ENCODE data around the gene WFDC5.

WFDC5 gene

GRCh38 chr20:45109634-45110033 lies 5.3 kb downstream of the WFDC5 start:
- Mint-ChIP-seq H3K27me3 (ENCODE audit: low read depth) (peaks cover 4% of the 10 kb centered on the region), H3K36me3 (ENCODE audit: low read depth) (no peaks in the 10 kb centered on the region), H3K4me1 (ENCODE audit: low read depth) (no peaks in the 10 kb centered on the region), H3K27ac (no peak overlapping the region), H3K9me3 (no peaks in the 10 kb centered on the region), H3K4me3 (no peak overlapping the region)
- no peak for DNase-seq (ENCODE audit: low spot score)

GRCh38 chr20:45105317-45105716 lies 9.7 kb downstream of the WFDC5 start:
- H3K9me3 Mint-ChIP-seq, result no peaks in the 10 kb centered on the region
- no peak for DNase-seq (ENCODE audit: low spot score)
- peaks cover 27% of the 10 kb centered on the region for H3K27me3 Mint-ChIP-seq (ENCODE audit: low read depth)
- no peak overlapping the region for H3K27ac Mint-ChIP-seq
- no peaks in the 10 kb centered on the region for H3K36me3 Mint-ChIP-seq (ENCODE audit: low read depth)
- H3K4me1 Mint-ChIP-seq (ENCODE audit: low read depth), result peaks cover 2% of the 10 kb centered on the region
- no peak overlapping the region for H3K4me3 Mint-ChIP-seq

GRCh38 chr20:45104786-45105185 lies 10.2 kb downstream of the WFDC5 start:
- Mint-ChIP-seq H3K36me3 (ENCODE audit: low read depth) (no peaks in the 10 kb centered on the region), H3K27ac (no peak overlapping the region), H3K27me3 (ENCODE audit: low read depth) (peaks cover 32% of the 10 kb centered on the region), H3K4me3 (no peak overlapping the region), H3K9me3 (no peaks in the 10 kb centered on the region), H3K4me1 (ENCODE audit: low read depth) (peaks cover 2% of the 10 kb centered on the region)
- DNase-seq (ENCODE audit: low spot score), result no peak

- no peaks in the 10 kb centered on the region for H3K36me3 Mint-ChIP-seq (ENCODE audit: low read depth)
- no peak overlapping the region for H3K4me3 Mint-ChIP-seq
- no peak for DNase-seq (ENCODE audit: low spot score)
- H3K4me1 Mint-ChIP-seq (ENCODE audit: low read depth), result peaks cover 2% of the 10 kb centered on the region
- H3K27me3 Mint-ChIP-seq (ENCODE audit: low read depth), result peaks cover 44% of the 10 kb centered on the region
- H3K9me3 Mint-ChIP-seq, result no peaks in the 10 kb centered on the region
- H3K27ac Mint-ChIP-seq, result no peak overlapping the region
Measured at GRCh38 chr20:45103072-45103471, 11.9 kb downstream of the WFDC5 start.

GRCh38 chr20:45101333-45101850 lies 13.6 kb downstream of the WFDC5 start:
- H3K27me3 Mint-ChIP-seq (ENCODE audit: low read depth), result peaks cover 57% of the 10 kb centered on the region
- H3K9me3 Mint-ChIP-seq, result no peaks in the 10 kb centered on the region
- no peak overlapping the region for H3K4me3 Mint-ChIP-seq
- peaks cover 3% of the 10 kb centered on the region for H3K36me3 Mint-ChIP-seq (ENCODE audit: low read depth)
- no peak for DNase-seq (ENCODE audit: low spot score)
- peaks cover 5% of the 10 kb centered on the region for H3K4me1 Mint-ChIP-seq (ENCODE audit: low read depth)
- H3K27ac Mint-ChIP-seq, result no peak overlapping the region

- no peak within 1 kb of the TSS for H3K27ac Mint-ChIP-seq
- H3K4me3 Mint-ChIP-seq, result no peak within 1 kb of the TSS
- peaks cover 3% of the 10 kb centered on the region for H3K36me3 Mint-ChIP-seq (ENCODE audit: low read depth)
- DNase-seq (ENCODE audit: low spot score), result no peak
- H3K9me3 Mint-ChIP-seq, result no peaks in the 10 kb centered on the region
- H3K27me3 Mint-ChIP-seq (ENCODE audit: low read depth), result peaks cover 63% of the 10 kb centered on the region
- peaks cover 5% of the 10 kb centered on the region for H3K4me1 Mint-ChIP-seq (ENCODE audit: low read depth)
Measured at GRCh38 chr20:45100563-45101245, 14.3 kb downstream of the WFDC5 start, which contains the start of gene KCNS1. Gene KCNS1, minus strand, starts transcription at chr20:45101127. Its CDS starts 1,891 bp downstream, at chr20:45099236.

GRCh38 chr20:45098103-45098773 lies 16.7 kb downstream of the WFDC5 start:
- H3K27ac Mint-ChIP-seq, result no peak overlapping the region
- peaks cover 3% of the 10 kb centered on the region for H3K36me3 Mint-ChIP-seq (ENCODE audit: low read depth)
- peak; percentile 12 for DNase-seq (ENCODE audit: low spot score)
- peaks cover 5% of the 10 kb centered on the region for H3K4me1 Mint-ChIP-seq (ENCODE audit: low read depth)
- H3K4me3 Mint-ChIP-seq, result peak overlapping the region; percentile 33
- H3K9me3 Mint-ChIP-seq, result no peaks in the 10 kb centered on the region
- H3K27me3 Mint-ChIP-seq (ENCODE audit: low read depth), result peaks cover 53% of the 10 kb centered on the region

- H3K27ac Mint-ChIP-seq, result peak overlapping the region; percentile 52
- DNase-seq (ENCODE audit: low spot score), result peak; percentile 35
- peaks cover 5% of the 10 kb centered on the region for H3K4me1 Mint-ChIP-seq (ENCODE audit: low read depth)
- H3K27me3 Mint-ChIP-seq (ENCODE audit: low read depth), result peaks cover 52% of the 10 kb centered on the region
- peak overlapping the region; percentile 45 for H3K4me3 Mint-ChIP-seq
- H3K36me3 Mint-ChIP-seq (ENCODE audit: low read depth), result peaks cover 3% of the 10 kb centered on the region
- H3K9me3 Mint-ChIP-seq, result no peaks in the 10 kb centered on the region
Measured at GRCh38 chr20:45097485-45098102, 17.4 kb downstream of the WFDC5 start.

- H3K4me3 Mint-ChIP-seq, result no peak overlapping the region
- no peak overlapping the region for H3K27ac Mint-ChIP-seq
- H3K9me3 Mint-ChIP-seq, result no peaks in the 10 kb centered on the region
- DNase-seq (ENCODE audit: low spot score), result no peak
- H3K36me3 Mint-ChIP-seq (ENCODE audit: low read depth), result peaks cover 3% of the 10 kb centered on the region
- peaks cover 46% of the 10 kb centered on the region for H3K27me3 Mint-ChIP-seq (ENCODE audit: low read depth)
- peaks cover 5% of the 10 kb centered on the region for H3K4me1 Mint-ChIP-seq (ENCODE audit: low read depth)
Measured at GRCh38 chr20:45096781-45097180, 18.2 kb downstream of the WFDC5 start.

GRCh38 chr20:45095805-45096238 lies 19.2 kb downstream of the WFDC5 start:
- peaks cover 39% of the 10 kb centered on the region for H3K27me3 Mint-ChIP-seq (ENCODE audit: low read depth)
- no peak overlapping the region for H3K4me3 Mint-ChIP-seq
- peaks cover 2% of the 10 kb centered on the region for H3K4me1 Mint-ChIP-seq (ENCODE audit: low read depth)
- H3K9me3 Mint-ChIP-seq, result no peaks in the 10 kb centered on the region
- peaks cover 4% of the 10 kb centered on the region for H3K36me3 Mint-ChIP-seq (ENCODE audit: low read depth)
- H3K27ac Mint-ChIP-seq, result no peak overlapping the region
- peak; percentile 37 for DNase-seq (ENCODE audit: low spot score)

- Mint-ChIP-seq H3K4me3 (no peak overlapping the region), H3K9me3 (no peaks in the 10 kb centered on the region), H3K4me1 (ENCODE audit: low read depth) (peaks cover 2% of the 10 kb centered on the region), H3K27ac (no peak overlapping the region), H3K27me3 (ENCODE audit: low read depth) (peaks cover 33% of the 10 kb centered on the region), H3K36me3 (ENCODE audit: low read depth) (peaks cover 5% of the 10 kb centered on the region)
- no peak for DNase-seq (ENCODE audit: low spot score)
Measured at GRCh38 chr20:45094864-45095574, 20.0 kb downstream of the WFDC5 start.

- H3K36me3 Mint-ChIP-seq (ENCODE audit: low read depth), result peaks cover 5% of the 10 kb centered on the region
- no peak overlapping the region for H3K27ac Mint-ChIP-seq
- no peak for DNase-seq (ENCODE audit: low spot score)
- H3K4me3 Mint-ChIP-seq, result no peak overlapping the region
- H3K9me3 Mint-ChIP-seq, result no peaks in the 10 kb centered on the region
- H3K4me1 Mint-ChIP-seq (ENCODE audit: low read depth), result peaks cover 2% of the 10 kb centered on the region
- H3K27me3 Mint-ChIP-seq (ENCODE audit: low read depth), result peaks cover 25% of the 10 kb centered on the region
Measured at GRCh38 chr20:45094201-45094600, 20.8 kb downstream of the WFDC5 start.

- Mint-ChIP-seq H3K4me3 (no peak overlapping the region), H3K9me3 (no peaks in the 10 kb centered on the region), H3K36me3 (ENCODE audit: low read depth) (peaks cover 5% of the 10 kb centered on the region), H3K27ac (no peak overlapping the region), H3K27me3 (ENCODE audit: low read depth) (peaks cover 19% of the 10 kb centered on the region), H3K4me1 (ENCODE audit: low read depth) (peaks cover 2% of the 10 kb centered on the region)
- DNase-seq (ENCODE audit: low spot score), result no peak
Measured at GRCh38 chr20:45092898-45093297, 22.1 kb downstream of the WFDC5 start.
